ENCODE data around the gene MTMR3. TPM values are rescaled to one million over a fixed set of nuclear protein-coding genes. Genes with fewer than 3 reads are reported as not detected.

The MTMR3 gene
- total RNA-seq, 1 donor from 2014 or later: 36.9 TPM

DNA sequence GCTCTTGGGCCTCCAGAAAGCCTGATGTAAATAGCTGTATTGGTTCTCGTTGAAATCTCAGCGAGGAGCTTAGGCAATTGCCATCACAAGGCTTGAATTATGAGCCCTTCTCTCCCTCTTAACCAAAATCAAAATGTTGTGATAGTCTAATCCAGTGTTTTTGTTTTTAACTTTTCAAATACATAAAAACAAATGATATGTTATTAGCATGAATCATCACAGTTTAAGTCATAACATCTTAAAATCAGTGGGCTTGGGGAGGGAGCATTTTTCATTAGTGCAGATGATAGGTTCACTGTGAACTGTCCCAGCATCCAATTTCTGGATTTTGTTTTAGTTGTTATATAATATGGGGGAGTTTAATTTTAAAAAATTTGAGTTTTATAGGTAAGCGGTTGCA lies 148.4 kb downstream of the MTMR3 start:
- Mint-ChIP-seq H3K9me3 (ENCODE audit: low read depth) (no peaks in the 10 kb centered on the region), H3K4me1 (ENCODE audit: low read depth) (no peaks in the 10 kb centered on the region)

DNA sequence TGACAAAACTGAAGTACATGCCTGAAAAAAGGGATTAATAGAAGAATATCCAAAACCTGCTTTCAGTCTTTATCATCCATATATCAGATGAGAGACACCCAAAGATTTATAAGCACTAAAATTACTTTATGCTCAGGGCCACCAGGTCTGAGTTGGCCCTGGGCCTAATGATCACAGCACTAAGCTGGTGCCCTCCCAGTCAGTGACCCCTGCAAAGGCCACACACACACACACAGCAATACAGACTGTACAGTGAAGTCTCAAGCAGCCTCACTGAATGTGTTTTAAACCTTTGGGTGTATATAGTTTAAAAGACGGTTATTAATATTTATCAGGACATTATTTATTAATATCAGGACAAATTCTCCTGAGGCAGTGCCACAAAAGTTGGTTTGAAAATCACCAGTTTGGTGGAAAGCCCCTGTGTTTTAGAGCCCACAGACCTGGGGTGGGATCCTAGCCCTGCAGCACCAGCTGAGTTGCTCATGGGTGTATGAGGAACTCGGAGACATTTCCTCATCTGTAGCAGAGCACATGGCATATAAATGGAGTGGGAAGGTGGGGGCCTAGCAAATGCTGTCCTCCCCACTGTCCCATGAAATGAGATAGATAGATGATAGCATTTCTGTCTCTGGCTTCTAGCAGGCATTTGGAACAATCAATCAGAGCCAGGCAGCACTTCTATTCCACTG lies 148.9 kb downstream of the MTMR3 start:
- TF ChIP-seq, protein P1, sequence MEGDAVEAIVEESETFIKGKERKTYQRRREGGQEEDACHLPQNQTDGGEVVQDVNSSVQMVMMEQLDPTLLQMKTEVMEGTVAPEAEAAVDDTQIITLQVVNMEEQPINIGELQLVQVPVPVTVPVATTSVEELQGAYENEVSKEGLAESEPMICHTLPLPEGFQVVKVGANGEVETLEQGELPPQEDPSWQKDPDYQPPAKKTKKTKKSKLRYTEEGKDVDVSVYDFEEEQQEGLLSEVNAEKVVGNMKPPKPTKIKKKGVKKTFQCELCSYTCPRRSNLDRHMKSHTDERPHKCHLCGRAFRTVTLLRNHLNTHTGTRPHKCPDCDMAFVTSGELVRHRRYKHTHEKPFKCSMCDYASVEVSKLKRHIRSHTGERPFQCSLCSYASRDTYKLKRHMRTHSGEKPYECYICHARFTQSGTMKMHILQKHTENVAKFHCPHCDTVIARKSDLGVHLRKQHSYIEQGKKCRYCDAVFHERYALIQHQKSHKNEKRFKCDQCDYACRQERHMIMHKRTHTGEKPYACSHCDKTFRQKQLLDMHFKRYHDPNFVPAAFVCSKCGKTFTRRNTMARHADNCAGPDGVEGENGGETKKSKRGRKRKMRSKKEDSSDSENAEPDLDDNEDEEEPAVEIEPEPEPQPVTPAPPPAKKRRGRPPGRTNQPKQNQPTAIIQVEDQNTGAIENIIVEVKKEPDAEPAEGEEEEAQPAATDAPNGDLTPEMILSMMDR (IDR thresholded peaks at IDR 0.05): no peak
- Mint-ChIP-seq H3K4me1 (ENCODE audit: low read depth) (peaks cover 4% of the 10 kb centered on the region), H3K4me3 (ENCODE audit: unreplicated experiment) (no peak overlapping the region), H3K36me3 (ENCODE audit: low read depth) (peaks cover 11% of the 10 kb centered on the region), H3K9me3 (ENCODE audit: low read depth) (no peaks in the 10 kb centered on the region), H3K27ac (ENCODE audit: unreplicated experiment) (no peak overlapping the region), H3K27me3 (ENCODE audit: low read depth) (no peaks in the 10 kb centered on the region)
- no peak for DNase-seq (ENCODE audit: low spot score)

More for the DNA sequence above, 148.4 kb downstream of the MTMR3 start:
- Mint-ChIP-seq H3K4me3 (ENCODE audit: unreplicated experiment) (no peak overlapping the region), H3K27me3 (ENCODE audit: low read depth) (no peaks in the 10 kb centered on the region), H3K36me3 (ENCODE audit: low read depth) (peaks cover 12% of the 10 kb centered on the region), H3K27ac (ENCODE audit: unreplicated experiment) (no peak overlapping the region)
- TF ChIP-seq, protein P1 (IDR thresholded peaks at IDR 0.05): no peak
- no peak for DNase-seq (ENCODE audit: low spot score)

GRCh38 chr22:30033137-30033536 lies 150.2 kb downstream of the MTMR3 start:
- Mint-ChIP-seq H3K27me3 (ENCODE audit: low read depth) (no peaks in the 10 kb centered on the region), H3K4me3 (ENCODE audit: unreplicated experiment) (no peak overlapping the region), H3K36me3 (ENCODE audit: low read depth) (peaks cover 6% of the 10 kb centered on the region), H3K9me3 (ENCODE audit: low read depth) (no peaks in the 10 kb centered on the region), H3K4me1 (ENCODE audit: low read depth) (peaks cover 7% of the 10 kb centered on the region), H3K27ac (ENCODE audit: unreplicated experiment) (no peak overlapping the region)
- TF ChIP-seq, protein P1 (IDR thresholded peaks at IDR 0.05): no peak
- DNase-seq (ENCODE audit: low spot score): no peak

DNA sequence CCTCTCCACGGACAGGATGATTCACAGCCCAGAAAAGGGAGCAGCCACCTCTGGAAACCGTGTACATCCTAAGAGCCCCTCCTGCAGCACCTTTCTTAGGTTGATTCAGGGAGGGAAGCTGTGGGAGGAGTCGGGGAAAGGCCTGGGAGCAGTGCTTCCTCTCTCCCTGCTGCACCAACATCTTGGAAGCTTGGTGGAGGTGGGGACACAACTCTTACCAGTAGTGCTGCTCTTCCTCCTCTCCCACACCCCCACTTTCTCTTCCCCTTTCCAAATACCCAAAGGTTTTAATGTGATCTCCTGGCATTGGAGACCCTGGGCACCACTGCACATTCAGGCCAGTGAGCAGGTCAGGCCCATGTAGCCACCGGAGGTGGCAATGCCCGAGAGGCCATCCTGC lies 150.9 kb downstream of the MTMR3 start:
- H3K9me3 Mint-ChIP-seq (ENCODE audit: low read depth): no peaks in the 10 kb centered on the region
- H3K4me1 Mint-ChIP-seq (ENCODE audit: low read depth): peaks cover 9% of the 10 kb centered on the region
- H3K36me3 Mint-ChIP-seq (ENCODE audit: low read depth): peaks cover 4% of the 10 kb centered on the region
- H3K4me3 Mint-ChIP-seq (ENCODE audit: unreplicated experiment): no peak overlapping the region
- no peak for DNase-seq (ENCODE audit: low spot score)
- no peak overlapping the region for H3K27ac Mint-ChIP-seq (ENCODE audit: unreplicated experiment)
- TF ChIP-seq, protein P1 (IDR thresholded peaks at IDR 0.05): no peak
- H3K27me3 Mint-ChIP-seq (ENCODE audit: low read depth): no peaks in the 10 kb centered on the region

GRCh38 chr22:30036656-30037055 lies 153.7 kb downstream of the MTMR3 start:
- no peaks in the 10 kb centered on the region for H3K9me3 Mint-ChIP-seq (ENCODE audit: low read depth)
- DNase-seq (ENCODE audit: low spot score): no peak
- H3K27ac Mint-ChIP-seq (ENCODE audit: unreplicated experiment): no peak overlapping the region

More at GRCh38 chr22:30036656-30037055, 153.7 kb downstream of the MTMR3 start:
- H3K4me3 Mint-ChIP-seq (ENCODE audit: unreplicated experiment): no peak overlapping the region
- no peaks in the 10 kb centered on the region for H3K27me3 Mint-ChIP-seq (ENCODE audit: low read depth)
- TF ChIP-seq, protein P1 (IDR thresholded peaks at IDR 0.05): no peak
- H3K4me1 Mint-ChIP-seq (ENCODE audit: low read depth): peaks cover 9% of the 10 kb centered on the region
- H3K36me3 Mint-ChIP-seq (ENCODE audit: low read depth): peaks cover 4% of the 10 kb centered on the region
